ENCODE measurements around the gene PHF21B.

DNA sequence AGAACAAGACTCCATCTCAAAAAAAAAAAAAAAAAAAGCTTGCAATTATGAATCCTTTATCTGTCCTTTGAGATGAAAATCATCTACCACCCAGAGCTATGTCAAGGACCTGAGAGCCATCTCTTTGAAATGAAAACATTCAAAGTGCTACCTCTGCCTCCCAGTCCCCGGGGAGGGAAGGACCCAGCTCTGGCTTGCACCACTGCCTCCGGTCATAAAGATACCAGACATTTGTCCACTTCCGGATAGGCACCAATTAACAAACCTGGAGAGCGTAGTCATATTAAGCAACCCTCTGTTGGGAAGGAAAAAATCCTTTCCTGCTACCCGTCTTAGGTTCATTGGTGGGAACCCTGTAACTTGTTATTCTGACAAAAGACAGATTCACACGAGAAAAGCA, 158.9 kb downstream of the PHF21B start:
- TF ChIP-seq, protein P1, sequence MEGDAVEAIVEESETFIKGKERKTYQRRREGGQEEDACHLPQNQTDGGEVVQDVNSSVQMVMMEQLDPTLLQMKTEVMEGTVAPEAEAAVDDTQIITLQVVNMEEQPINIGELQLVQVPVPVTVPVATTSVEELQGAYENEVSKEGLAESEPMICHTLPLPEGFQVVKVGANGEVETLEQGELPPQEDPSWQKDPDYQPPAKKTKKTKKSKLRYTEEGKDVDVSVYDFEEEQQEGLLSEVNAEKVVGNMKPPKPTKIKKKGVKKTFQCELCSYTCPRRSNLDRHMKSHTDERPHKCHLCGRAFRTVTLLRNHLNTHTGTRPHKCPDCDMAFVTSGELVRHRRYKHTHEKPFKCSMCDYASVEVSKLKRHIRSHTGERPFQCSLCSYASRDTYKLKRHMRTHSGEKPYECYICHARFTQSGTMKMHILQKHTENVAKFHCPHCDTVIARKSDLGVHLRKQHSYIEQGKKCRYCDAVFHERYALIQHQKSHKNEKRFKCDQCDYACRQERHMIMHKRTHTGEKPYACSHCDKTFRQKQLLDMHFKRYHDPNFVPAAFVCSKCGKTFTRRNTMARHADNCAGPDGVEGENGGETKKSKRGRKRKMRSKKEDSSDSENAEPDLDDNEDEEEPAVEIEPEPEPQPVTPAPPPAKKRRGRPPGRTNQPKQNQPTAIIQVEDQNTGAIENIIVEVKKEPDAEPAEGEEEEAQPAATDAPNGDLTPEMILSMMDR (conservative IDR thresholded peaks at IDR 0.05 in 1 of 2, IDR thresholded peaks at IDR 0.05 in 1 of 2; ENCODE audit: low read depth in 1 of 2, low read length in 2 of 2), result no peak
- no peak for TF ChIP-seq EZH2 (IDR thresholded peaks at IDR 0.05; ENCODE audit: low read length, missing control alignments)
